Bronchial epithelial cell (primary cell): ENCODE measurements around the gene DYNLT1. TPM values are rescaled to one million over a fixed set of nuclear protein-coding genes. Genes with fewer than 3 reads are reported as not detected.

ENCODE experiments used
- DNase-seq: peaks from one replicate; pipeline ENCODE4 v3.0.0-alpha.2; 2010; ENCODE audit warnings: low read depth
- FAIRE-seq: peaks from 2 replicates; lab custom pipeline; 2011; peaks lifted over from hg19 to GRCh38; lab: Jason Lieb, UNC
- H3K27me3 ChIP-seq: 2 replicates; pipeline ENCODE4 v1.5.1; 2011; ENCODE audit warnings: low read length; ENCODE audit not compliant: control insufficient read depth, insufficient read depth
- H3K36me3 ChIP-seq: 2 replicates; pipeline ENCODE4 v1.5.1; 2011; ENCODE audit warnings: low read length; ENCODE audit not compliant: control insufficient read depth, insufficient read depth
- H3K4me3 ChIP-seq: 2 replicates; pipeline ENCODE4 v1.5.1; 2011; ENCODE audit warnings: mild to moderate bottlenecking, low read depth, low read length, control low read depth
- CTCF ChIP-seq: IDR thresholded peaks from 2 replicates; pipeline ENCODE4 v1.5.1; 2011; ENCODE audit warnings: mild to moderate bottlenecking, moderate library complexity, low read length, control low read depth, inconsistent platforms; ENCODE audit not compliant: insufficient read depth, severe bottlenecking
- total RNA-seq: library from RNA; depleted of rRNA; stranded (reverse); fragments of >200 nt; gene quantifications from 2 replicates; pipeline ENCODE4 v1.2.1, GENCODE V29; 2014

Gene DYNLT1
- total RNA-seq, 1 donor from 2014 or later: 43.4 TPM

- no peak for TF ChIP-seq CTCF
- no peak for FAIRE-seq
- H3K4me3 ChIP-seq: no peak overlapping the region
Observed at GRCh38 chr6:158599635-158600034, 44.9 kb downstream of the DYNLT1 start.

GRCh38 chr6:158597565-158597964, 47.0 kb downstream of the DYNLT1 start:
- no peaks in the 10 kb centered on the region for H3K27me3 ChIP-seq
- no peak for TF ChIP-seq CTCF
- DNase-seq: no peak
- H3K36me3 ChIP-seq: peaks cover 12% of the 10 kb centered on the region
- H3K4me3 ChIP-seq: no peak overlapping the region
- no peak for FAIRE-seq

More at GRCh38 chr6:158599635-158600034, 44.9 kb downstream of the DYNLT1 start:
- Histone ChIP-seq H3K36me3 (peaks cover 12% of the 10 kb centered on the region), H3K27me3 (no peaks in the 10 kb centered on the region)
- no peak for DNase-seq

GRCh38 chr6:158596861-158597260, 47.7 kb downstream of the DYNLT1 start:
- FAIRE-seq (no peak), DNase-seq (no peak)
- H3K36me3 ChIP-seq: peaks cover 12% of the 10 kb centered on the region
- no peak for TF ChIP-seq CTCF
- H3K4me3 ChIP-seq: no peak overlapping the region
- H3K27me3 ChIP-seq: no peaks in the 10 kb centered on the region

- peaks cover 13% of the 10 kb centered on the region for H3K36me3 ChIP-seq
Observed at GRCh38 chr6:158595223-158595622, 49.3 kb downstream of the DYNLT1 start.

GRCh38 chr6:158593670-158594069, 50.9 kb downstream of the DYNLT1 start:
- H3K36me3 ChIP-seq: peaks cover 18% of the 10 kb centered on the region
- no peak for FAIRE-seq
- no peak for TF ChIP-seq CTCF

More at GRCh38 chr6:158595223-158595622, 49.3 kb downstream of the DYNLT1 start:
- DNase-seq: no peak
- TF ChIP-seq CTCF: no peak
- no peak for FAIRE-seq
- no peak overlapping the region for H3K4me3 ChIP-seq
- H3K27me3 ChIP-seq: no peaks in the 10 kb centered on the region

GRCh38 chr6:158591810-158592209, 52.7 kb downstream of the DYNLT1 start:
- no peak for DNase-seq
- no peak for TF ChIP-seq CTCF
- FAIRE-seq: no peak
- H3K36me3 ChIP-seq: peaks cover 17% of the 10 kb centered on the region
- H3K4me3 ChIP-seq: no peak overlapping the region
- no peaks in the 10 kb centered on the region for H3K27me3 ChIP-seq

More at GRCh38 chr6:158593670-158594069, 50.9 kb downstream of the DYNLT1 start:
- Histone ChIP-seq H3K27me3 (no peaks in the 10 kb centered on the region), H3K4me3 (no peak overlapping the region)
- no peak for DNase-seq
